Activated T-cell treated with anti-CD3 and anti-CD28 coated beads, Interleukin-2, amount 50 U/mL, for 1 hour (primary cell): ENCODE measurements around the gene OR6C6.
"Not testable (repeated sequence)": the region's sequence is repeated elsewhere in the genome, so short reads cannot be mapped to it uniquely, and the experiment has no call there.

Source experiments
- DNase-seq: peaks from one replicate; pipeline ENCODE4 v3.0.0-alpha.2; 2020

Gene OR6C6

DNA sequence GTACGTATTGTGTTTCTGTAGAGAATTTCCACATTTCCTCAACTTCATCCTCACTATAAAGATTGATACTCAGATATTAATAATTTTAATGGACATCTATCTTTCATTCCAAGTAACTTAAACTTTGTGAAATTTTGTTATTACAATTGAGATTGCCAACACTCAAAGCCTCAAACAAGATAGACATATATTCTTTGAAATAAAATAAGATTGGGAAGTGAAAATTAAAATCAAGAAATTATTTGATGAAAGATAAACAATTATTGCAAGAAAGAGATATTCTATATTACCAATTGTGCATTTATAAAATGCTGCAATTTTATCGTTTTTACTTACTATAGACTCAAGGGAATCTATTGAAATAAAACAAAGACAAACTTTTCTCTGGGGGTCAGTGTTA lies at the start of gene OR6C6:
Gene OR6C6, minus strand, starts transcription at position 101 of the 400 bp plus-strand sequence. CDS start 1,337 bp downstream, outside the sequence.
- no peak for DNase-seq

DNA sequence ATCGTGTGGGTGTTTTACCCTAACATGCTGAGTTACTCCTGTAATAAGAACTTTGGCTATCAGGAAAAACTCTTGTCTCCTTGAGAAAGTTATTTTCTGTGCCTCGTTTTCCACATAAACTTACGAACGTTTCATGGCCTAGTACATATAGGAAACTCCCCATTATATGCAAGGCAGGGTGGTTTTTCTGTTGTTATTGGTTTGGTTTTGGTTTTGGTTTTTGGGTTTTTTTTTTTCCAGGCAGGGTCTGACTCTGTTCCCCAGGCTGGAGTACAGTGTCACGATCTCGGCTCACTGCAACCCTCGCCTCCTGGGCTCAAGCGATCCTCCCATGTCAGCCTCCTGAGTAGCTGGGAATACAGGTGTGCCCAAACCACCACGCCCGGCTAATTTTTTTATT lies 39.6 kb upstream of the OR6C6 start:
- DNase-seq = no peak

DNA sequence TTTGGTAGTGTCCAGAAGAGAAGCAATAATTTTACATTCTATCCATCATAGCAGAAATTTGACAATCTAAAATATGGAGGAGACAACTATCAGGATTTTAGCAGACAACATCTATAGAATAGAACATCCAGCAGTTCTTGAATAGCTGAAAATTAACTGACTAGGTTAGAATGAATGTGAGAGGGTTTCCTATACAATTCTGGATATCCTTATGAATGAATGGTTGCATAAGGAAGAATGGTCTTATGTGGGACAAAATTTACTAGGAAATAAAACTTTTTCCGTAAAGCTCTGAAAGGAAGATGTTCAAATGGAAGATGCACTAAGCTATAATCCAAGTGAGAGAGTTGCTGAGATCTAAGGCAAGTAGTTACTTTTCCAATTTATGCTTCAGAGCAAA lies 34.1 kb upstream of the OR6C6 start, which contains the start of gene OR6C3:
Gene OR6C3, plus strand, starts transcription at position 301 of the 400 bp plus-strand sequence. CDS start 955 bp downstream, outside the sequence.
- DNase-seq = no peak

DNA sequence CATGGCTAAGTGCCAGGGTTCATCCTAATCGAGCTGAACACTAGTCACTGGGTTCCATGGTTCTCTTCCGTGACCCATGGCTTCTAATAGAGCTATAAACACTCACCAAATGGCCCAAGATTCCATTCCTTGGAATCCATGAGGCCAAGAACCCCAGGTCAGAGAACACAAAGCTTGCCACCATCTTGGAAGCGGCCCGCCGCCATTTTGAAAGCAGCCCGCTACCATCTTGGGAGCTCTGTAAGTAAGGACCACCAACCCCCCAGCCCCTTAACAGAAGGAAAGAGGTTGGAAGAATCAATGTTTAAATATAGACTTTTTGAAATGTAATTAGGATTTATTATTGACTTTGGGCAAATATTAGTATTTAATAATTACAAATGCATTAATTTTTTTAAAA lies 29.4 kb upstream of the OR6C6 start:
- not testable (repeated sequence) for DNase-seq

DNA sequence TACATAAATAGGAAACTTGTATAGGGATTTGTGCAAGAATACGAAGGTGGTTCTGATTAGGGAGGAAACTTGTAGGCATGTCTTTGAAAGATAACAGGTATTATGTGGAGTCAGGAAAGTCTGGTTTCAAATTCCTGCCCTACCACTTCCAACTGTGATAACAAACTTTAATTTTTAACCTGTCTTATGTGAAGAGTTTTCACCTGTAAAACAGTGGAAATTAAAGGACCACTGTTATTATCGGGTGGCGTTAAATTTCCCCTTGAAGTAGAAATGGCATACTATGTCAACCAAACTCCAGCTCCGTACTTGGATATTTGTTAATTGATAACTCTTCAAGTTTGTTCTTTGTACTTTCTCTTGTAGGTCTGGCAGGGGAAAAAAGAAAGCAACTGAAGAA lies 23.8 kb upstream of the OR6C6 start:
- no peak for DNase-seq

DNA sequence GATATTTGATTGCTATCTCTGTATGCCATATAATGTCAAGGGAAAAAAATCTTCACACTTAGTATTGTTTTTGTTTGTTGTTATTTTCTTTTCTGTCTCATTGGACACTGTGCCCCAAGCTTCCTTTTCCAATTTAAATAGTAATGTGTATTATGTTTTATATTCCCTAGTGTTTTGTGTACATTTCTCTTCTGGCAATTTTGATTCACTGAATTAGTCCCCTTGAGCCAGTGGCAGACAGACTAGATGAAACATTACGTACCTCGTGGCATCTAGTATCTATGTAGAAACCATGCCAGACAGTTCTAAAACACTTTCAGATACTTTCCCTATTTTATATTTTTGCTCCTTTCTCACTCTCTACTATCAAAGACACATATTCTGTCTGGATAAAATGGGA lies 17.7 kb upstream of the OR6C6 start, which contains the start of gene OR6C1:
Gene OR6C1, plus strand, starts transcription at position 301 of the 400 bp plus-strand sequence. CDS start 6,257 bp downstream, outside the sequence.
- DNase-seq = no peak

DNA sequence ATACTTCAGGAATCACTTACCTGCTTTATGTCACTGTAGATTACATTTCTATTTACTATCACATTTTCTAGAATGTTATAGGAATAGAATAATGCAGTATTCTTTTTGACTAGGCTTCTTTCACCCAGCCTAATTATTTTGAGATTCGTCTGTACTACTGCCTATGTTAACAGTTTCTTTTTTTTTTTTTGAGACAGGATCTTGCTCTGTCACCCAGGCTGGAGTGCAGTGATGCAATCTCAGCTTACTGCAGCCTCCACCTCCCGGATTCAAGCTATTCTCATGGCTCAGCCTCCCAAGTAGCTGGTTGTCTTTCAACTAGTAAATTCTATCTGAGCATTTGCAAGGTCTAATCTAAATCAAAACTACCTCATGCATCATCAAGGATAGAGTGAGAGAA lies 6.4 kb downstream of the OR6C6 start:
- no peak for DNase-seq

DNA sequence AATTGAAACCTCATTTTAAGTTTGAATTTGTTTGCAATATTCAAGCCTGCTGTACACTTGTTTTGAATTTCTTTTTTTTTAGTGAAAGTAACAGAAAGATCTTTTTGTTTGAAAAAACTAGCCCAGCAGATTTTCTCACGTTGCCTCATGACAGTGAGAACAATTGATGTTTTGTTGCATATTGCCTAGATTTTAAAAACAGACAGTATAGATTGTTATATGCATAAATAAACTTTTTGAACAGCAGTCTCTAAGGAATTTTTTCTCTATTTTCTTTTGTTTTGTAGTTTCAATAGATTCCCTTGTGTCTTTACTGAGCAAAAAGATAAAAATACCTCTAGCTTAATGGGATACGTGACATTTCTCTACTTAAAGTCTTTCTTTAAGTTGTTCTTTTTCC lies 15.4 kb downstream of the OR6C6 start:
- DNase-seq = no peak

DNA sequence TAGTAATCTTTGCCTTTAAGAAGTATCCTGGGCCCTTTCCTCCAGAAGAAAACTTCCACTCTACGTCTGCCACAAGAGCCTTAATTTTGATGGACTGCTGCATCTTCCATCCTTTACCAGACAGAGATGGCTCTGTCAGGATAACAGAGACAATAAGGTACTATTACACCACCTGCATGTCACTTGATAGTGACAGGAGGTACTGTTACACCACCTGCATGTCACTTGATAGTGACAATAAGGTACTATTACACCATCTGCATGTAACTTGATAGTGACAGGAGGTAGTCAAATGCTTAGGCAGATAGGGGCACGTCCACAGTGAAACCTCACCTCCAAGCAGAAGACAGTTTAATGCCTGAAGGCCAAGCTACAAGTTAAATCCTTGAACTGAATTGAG lies 38.1 kb downstream of the OR6C6 start:
- no peak for DNase-seq

DNA sequence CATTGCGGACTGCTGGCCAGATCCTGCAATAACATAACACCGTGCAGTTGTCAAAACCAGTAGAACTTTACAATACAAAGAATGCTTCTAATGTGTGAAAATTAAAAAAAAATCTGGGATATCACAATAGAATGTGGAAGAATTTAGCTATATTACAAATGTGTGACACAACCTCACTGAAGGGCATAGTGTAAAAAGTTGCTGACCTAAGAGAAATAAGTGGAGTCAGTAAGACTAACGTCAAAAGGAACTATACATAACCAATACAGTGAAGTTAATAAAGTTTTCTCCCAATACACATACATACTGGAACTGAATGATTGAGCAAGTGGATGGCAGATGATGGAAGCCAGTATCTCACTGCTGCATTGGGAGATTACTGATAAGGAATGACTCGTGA lies 39.5 kb downstream of the OR6C6 start:
- no peak for DNase-seq

DNA sequence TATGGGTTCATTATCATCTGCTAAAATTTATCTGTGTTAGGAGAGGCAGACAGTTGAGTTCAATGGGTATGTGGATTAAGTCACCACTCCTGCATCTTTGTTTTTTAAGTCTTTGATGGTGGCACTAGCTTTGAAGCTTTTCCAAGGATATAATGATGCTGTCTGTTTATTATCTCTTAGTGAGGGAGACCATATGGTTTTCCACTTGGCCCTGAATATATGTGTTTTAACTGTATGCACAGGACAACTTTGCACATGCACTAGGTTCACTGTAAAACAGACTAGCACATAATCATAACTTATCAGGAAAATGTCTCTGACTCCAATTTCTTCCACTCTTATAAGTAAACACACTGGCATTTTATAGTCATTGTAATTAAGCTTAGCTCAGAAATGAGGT lies 43.1 kb downstream of the OR6C6 start:
- DNase-seq = no peak

DNA sequence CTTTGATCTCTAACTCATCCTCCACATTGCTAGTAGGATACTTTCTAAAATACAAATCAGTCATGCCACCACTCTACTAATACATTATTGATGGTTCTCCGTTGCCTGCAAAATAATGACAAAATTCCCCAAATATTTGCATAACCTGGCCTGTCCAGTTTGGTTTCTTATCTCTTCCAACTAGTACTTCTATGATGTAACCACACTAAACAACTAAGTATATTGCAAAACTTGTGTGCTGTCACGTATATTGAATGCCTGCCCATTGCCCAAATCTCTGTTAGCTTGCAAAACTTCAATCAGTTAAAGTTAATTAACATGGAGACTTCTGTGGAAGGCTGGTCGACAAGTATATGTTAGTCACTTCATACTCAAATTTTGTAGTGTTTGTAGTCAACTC lies 45.4 kb downstream of the OR6C6 start:
- no peak for DNase-seq

DNA sequence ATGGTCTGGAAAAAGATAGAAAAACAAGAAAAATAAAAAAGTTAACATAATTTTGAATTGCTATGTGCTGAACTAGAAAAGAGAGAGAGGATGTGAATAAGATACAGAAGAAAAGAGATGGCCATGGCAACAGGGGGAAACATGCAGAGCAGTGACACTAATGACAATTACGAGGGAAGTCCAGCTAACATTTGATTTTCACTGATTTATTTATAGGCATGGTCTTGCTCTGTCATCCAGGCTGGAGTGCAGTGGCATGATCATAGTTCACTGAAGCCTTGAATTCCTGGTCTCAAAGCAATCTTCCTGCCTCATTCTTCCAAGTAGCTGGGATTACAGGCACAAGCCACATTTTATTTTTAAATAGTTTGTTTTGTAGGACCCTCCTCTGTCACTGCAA lies 50.2 kb downstream of the OR6C6 start:
- DNase-seq = no peak

DNA sequence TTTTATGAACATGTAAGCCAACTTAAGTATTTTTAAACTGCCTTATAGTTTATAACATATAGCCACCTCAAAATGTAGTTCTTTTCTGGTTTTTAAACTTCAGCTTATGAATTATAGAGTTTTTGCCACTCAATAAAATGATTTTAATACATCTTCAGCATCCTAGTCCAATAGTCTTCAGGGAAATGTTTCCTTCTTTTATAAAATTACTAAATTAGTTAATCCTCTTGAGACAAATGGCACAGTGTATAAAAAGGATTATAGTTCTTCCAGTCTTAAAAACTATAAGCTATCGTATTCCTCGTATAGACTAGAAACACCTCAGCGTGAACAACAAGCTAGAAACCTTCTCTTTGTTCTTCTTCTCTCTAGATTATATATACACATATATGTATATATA lies 52.1 kb downstream of the OR6C6 start, which contains the start of gene OR6C74:
Gene OR6C74, plus strand, starts transcription at position 301 of the 400 bp plus-strand sequence. CDS start 2,679 bp downstream, outside the sequence.
- no peak for DNase-seq
